IMR-90 (cell line): ENCODE measurements around the gene TRIM74.
"Not testable (repeated sequence)": the region's sequence is repeated elsewhere in the genome, so short reads cannot be mapped to it uniquely, and the experiment has no call there.

Experiments
- CEBPB ChIP-seq: IDR thresholded peaks from 2 replicates; pipeline ENCODE4 v1.6.1; 2012; ENCODE audit warnings: low read depth, low read length, improper control_type of control experiment
- CHD1 ChIP-seq: IDR thresholded peaks from 2 replicates; pipeline ENCODE4 v1.6.1; 2012; ENCODE audit warnings: low read depth, low read length, improper control_type of control experiment
- MAZ ChIP-seq: IDR thresholded peaks from 2 replicates; pipeline ENCODE4 v1.6.1; 2012; ENCODE audit warnings: low read depth, mild to moderate bottlenecking, low read length, improper control_type of control experiment, moderate library complexity, borderline replicate concordance
- MXI1 ChIP-seq: IDR thresholded peaks from 2 replicates; pipeline ENCODE4 v1.6.1; 2012; ENCODE audit warnings: low read depth, mild to moderate bottlenecking, low read length, moderate library complexity, borderline replicate concordance
- POLR2A ChIP-seq: IDR thresholded peaks from 2 replicates; pipeline ENCODE4 v1.6.1; 2012; ENCODE audit warnings: mild to moderate bottlenecking, low read depth, low read length
- RAD21 ChIP-seq: IDR thresholded peaks from 2 replicates; pipeline ENCODE4 v1.6.1; 2012; ENCODE audit warnings: low read length, improper control_type of control experiment
- TF ChIP-seq, protein P1 (sequence below): conservative IDR thresholded peaks from 2 replicates; pipeline ENCODE4 v1.5.1; 2012; ENCODE audit warnings: mild to moderate bottlenecking, low read depth, low read length, improper control_type of control experiment
- TF ChIP-seq, protein P2 (sequence below): fragments of 150-350 bp; IDR thresholded peaks from 2 replicates; pipeline ENCODE4 v1.6.1; 2016; ENCODE audit warnings: low read depth, mild to moderate bottlenecking, low read length, moderate library complexity, borderline replicate concordance

DNA sequence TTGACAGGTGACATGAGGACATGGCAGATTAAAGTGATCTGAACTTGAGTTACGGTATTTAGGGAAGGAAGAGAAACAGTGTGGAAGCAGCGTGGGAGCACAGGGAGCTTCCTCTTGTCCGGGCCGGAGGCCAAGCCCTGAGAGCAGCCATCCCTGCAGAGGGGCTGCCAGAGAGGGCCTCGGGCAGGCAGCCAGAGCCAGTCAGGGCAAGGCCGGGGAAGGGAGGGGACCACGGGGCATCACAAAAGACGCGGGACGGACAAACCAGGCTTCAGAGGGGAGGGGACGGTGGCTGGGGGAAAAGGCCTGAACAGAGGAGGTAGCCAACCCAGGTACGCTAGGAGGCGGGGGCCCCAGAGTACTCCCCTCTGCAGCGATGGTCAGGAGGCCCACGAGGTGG lies 24.3 kb downstream of the TRIM74 start:
- TF ChIP-seq RAD21, CHD1, POLR2A, CEBPB, MAZ, MXI1: not testable (repeated sequence)
- TF ChIP-seq, protein P1, sequence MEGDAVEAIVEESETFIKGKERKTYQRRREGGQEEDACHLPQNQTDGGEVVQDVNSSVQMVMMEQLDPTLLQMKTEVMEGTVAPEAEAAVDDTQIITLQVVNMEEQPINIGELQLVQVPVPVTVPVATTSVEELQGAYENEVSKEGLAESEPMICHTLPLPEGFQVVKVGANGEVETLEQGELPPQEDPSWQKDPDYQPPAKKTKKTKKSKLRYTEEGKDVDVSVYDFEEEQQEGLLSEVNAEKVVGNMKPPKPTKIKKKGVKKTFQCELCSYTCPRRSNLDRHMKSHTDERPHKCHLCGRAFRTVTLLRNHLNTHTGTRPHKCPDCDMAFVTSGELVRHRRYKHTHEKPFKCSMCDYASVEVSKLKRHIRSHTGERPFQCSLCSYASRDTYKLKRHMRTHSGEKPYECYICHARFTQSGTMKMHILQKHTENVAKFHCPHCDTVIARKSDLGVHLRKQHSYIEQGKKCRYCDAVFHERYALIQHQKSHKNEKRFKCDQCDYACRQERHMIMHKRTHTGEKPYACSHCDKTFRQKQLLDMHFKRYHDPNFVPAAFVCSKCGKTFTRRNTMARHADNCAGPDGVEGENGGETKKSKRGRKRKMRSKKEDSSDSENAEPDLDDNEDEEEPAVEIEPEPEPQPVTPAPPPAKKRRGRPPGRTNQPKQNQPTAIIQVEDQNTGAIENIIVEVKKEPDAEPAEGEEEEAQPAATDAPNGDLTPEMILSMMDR = not testable (repeated sequence)
- TF ChIP-seq, protein P2, sequence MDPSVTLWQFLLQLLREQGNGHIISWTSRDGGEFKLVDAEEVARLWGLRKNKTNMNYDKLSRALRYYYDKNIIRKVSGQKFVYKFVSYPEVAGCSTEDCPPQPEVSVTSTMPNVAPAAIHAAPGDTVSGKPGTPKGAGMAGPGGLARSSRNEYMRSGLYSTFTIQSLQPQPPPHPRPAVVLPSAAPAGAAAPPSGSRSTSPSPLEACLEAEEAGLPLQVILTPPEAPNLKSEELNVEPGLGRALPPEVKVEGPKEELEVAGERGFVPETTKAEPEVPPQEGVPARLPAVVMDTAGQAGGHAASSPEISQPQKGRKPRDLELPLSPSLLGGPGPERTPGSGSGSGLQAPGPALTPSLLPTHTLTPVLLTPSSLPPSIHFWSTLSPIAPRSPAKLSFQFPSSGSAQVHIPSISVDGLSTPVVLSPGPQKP = not testable (repeated sequence)
